PC-3 (cell line): ENCODE data around the gene PGF.

Experiments used
- CTCF ChIP-seq: fragments of 300-600 bp; sonication (generic); conservative IDR thresholded peaks from 2 replicates; pipeline ENCODE4 v1.5.1; 2017; ENCODE audit warnings: antibody characterized with exemption, low read depth, mild to moderate bottlenecking, low read length
- EZH2 ChIP-seq: fragments of 300-600 bp; sonication (generic); IDR thresholded peaks from one replicate; pipeline ENCODE4 v1.6.1; 2017; ENCODE audit warnings: antibody characterized with exemption, mild to moderate bottlenecking, low read length; ENCODE audit not compliant: unreplicated experiment
- EZH2phosphoT487 ChIP-seq: fragments of 300-600 bp; sonication (generic); IDR thresholded peaks from 2 replicates; pipeline ENCODE4 v1.6.1; 2018; ENCODE audit warnings: mild to moderate bottlenecking, antibody characterized with exemption, low read length, borderline replicate concordance

GRCh38 chr14:74905595-74906142 lies 49.7 kb downstream of the PGF start:
- TF ChIP-seq CTCF (peak; percentile 98), EZH2 (no peak), EZH2phosphoT487 (no peak)
